HuH-7.5 (cell line): ENCODE results near the gene RABGAP1.

Source experiments
- DNase-seq: peaks from one replicate; pipeline ENCODE4 v3.0.0; 2011; ENCODE audit warnings: low spot score

The RABGAP1 gene

GRCh38 chr9:123048748-123049147, 107.9 kb downstream of the RABGAP1 start:
- DNase-seq, result no peak

- no peak for DNase-seq
Measured at GRCh38 chr9:123049589-123050222, 108.9 kb downstream of the RABGAP1 start.

GRCh38 chr9:123053046-123053445, 112.2 kb downstream of the RABGAP1 start:
- no peak for DNase-seq

- no peak for DNase-seq
Measured at GRCh38 chr9:123053711-123054110, 112.9 kb downstream of the RABGAP1 start.

GRCh38 chr9:123058834-123059233, 118.0 kb downstream of the RABGAP1 start:
- no peak for DNase-seq

- peak; percentile 16 for DNase-seq
Measured at GRCh38 chr9:123059472-123060220, 118.8 kb downstream of the RABGAP1 start.

- DNase-seq, result no peak
Measured at GRCh38 chr9:123061216-123061615, 120.4 kb downstream of the RABGAP1 start.

GRCh38 chr9:123062351-123063176, 121.7 kb downstream of the RABGAP1 start:
- no peak for DNase-seq

- DNase-seq, result no peak
Measured at GRCh38 chr9:123063177-123063598, 122.4 kb downstream of the RABGAP1 start.

GRCh38 chr9:123063896-123064295, 123.1 kb downstream of the RABGAP1 start:
- no peak for DNase-seq

GRCh38 chr9:123064716-123065115, 123.9 kb downstream of the RABGAP1 start:
- DNase-seq, result no peak

GRCh38 chr9:123065196-123065595, 124.4 kb downstream of the RABGAP1 start:
- DNase-seq, result no peak

GRCh38 chr9:123067136-123067535, 126.3 kb downstream of the RABGAP1 start:
- no peak for DNase-seq

GRCh38 chr9:123069010-123069481, 128.2 kb downstream of the RABGAP1 start:
- no peak for DNase-seq

GRCh38 chr9:123070198-123070597, 129.4 kb downstream of the RABGAP1 start:
- DNase-seq, result no peak

- no peak for DNase-seq
Measured at GRCh38 chr9:123072407-123072995, 131.7 kb downstream of the RABGAP1 start.

- no peak for DNase-seq
Measured at GRCh38 chr9:123073441-123073840, 132.6 kb downstream of the RABGAP1 start.

GRCh38 chr9:123073991-123074422, 133.2 kb downstream of the RABGAP1 start:
- no peak for DNase-seq

- no peak for DNase-seq
Measured at GRCh38 chr9:123074628-123075027, 133.8 kb downstream of the RABGAP1 start.

GRCh38 chr9:123080444-123080843, 139.6 kb downstream of the RABGAP1 start:
- no peak for DNase-seq

GRCh38 chr9:123081824-123082223, 141.0 kb downstream of the RABGAP1 start:
- no peak for DNase-seq

- DNase-seq, result no peak
Measured at GRCh38 chr9:123083680-123084079, 142.9 kb downstream of the RABGAP1 start.
